ENCODE results near the gene EP400. TPM values are rescaled to one million over a fixed set of nuclear protein-coding genes. Genes with fewer than 3 reads are reported as not detected.
"Not testable (repeated sequence)": the region's sequence is repeated elsewhere in the genome, so short reads cannot be mapped to it uniquely, and the experiment has no call there.

EP400 gene
- total and polyA plus RNA-seq, 7 donors: 8.0 to 24.5 (median 18.4) TPM

DNA sequence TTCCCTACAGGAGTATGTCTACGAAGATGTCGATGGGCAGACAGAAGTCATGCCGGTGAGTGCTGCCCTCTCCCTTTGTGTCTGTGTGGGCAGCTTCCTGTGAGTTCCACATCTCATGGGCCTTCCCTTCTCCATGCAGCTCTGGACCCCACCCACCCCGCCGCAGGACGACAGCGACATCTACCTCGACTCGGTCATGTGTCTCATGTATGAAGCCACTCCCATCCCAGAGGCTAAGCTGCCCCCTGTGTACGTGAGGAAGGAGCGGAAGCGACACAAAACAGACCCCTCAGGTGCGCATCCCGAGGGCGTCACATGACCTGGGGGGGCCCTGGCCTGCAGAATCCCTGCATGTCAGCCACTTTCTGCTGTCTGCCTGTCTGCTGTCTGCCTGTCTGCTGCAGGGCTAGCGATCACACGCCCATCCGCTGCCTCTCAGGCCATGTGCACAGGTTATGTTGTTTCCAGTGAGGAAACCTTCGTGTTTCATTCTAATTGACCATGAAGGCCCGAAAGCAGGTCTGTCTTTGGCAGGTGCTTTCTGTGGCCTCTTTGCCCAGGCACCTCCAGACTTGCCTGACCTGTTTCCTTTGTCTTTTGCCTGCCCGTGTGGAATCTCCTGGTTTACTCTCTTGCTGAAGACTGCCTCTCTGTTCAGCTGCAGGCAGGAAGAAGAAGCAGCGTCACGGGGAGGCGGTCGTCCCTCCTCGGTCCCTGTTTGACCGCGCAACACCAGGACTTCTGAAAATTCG, 95.1 kb downstream of the EP400 start:
- Histone ChIP-seq H3K36me3 (ENCODE audit: insufficient read depth in 1 of 2, low read depth in 1 of 2) (peaks cover 0 to 87% of the 10 kb centered on the region in 2 donors), H3K27me3 (ENCODE audit: insufficient read depth in 3 of 3, low read length in 2 of 3) (no peaks in the 10 kb centered on the region), H3K4me3 (no peak overlapping the region), H3K4me1 (no peaks in the 10 kb centered on the region), H3K27ac (no peak overlapping the region), H3K9me3 (no peaks in the 10 kb centered on the region)
- TF ChIP-seq, protein P1, sequence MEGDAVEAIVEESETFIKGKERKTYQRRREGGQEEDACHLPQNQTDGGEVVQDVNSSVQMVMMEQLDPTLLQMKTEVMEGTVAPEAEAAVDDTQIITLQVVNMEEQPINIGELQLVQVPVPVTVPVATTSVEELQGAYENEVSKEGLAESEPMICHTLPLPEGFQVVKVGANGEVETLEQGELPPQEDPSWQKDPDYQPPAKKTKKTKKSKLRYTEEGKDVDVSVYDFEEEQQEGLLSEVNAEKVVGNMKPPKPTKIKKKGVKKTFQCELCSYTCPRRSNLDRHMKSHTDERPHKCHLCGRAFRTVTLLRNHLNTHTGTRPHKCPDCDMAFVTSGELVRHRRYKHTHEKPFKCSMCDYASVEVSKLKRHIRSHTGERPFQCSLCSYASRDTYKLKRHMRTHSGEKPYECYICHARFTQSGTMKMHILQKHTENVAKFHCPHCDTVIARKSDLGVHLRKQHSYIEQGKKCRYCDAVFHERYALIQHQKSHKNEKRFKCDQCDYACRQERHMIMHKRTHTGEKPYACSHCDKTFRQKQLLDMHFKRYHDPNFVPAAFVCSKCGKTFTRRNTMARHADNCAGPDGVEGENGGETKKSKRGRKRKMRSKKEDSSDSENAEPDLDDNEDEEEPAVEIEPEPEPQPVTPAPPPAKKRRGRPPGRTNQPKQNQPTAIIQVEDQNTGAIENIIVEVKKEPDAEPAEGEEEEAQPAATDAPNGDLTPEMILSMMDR (IDR thresholded peaks at IDR 0.05): no peak
- ATAC-seq (no peak), DNase-seq (no peak)
- intact Hi-C loops (cut with DNase I): no loop called here
- 94 to 95% (median 95%) methylated on average over 28 to 29 of the region's 29 CpGs for WGBS, 3 donors

DNA sequence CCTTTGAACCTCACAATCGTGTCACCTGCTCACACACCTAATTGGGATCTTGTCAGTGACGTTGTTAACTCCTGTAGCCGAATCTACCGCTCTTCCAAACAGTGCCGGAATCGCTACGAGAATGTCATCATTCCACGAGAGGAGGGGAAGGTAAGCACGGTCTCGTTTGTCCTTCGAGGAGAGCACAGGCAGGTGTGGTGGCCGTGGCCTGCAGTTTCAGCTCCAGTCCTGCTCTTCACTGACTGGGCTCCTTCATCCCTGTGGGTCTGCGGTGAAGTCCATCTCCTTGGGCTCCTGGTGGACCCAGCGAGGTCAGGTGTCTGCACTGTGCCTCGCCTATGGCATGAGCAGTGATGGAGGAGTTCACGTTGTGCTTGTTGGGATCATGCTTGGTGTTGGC, 96.0 kb downstream of the EP400 start:
- TF ChIP-seq, protein P1 (IDR thresholded peaks at IDR 0.05): no peak
- Histone ChIP-seq H3K27me3 (ENCODE audit: insufficient read depth in 3 of 3, low read length in 2 of 3) (no peaks in the 10 kb centered on the region), H3K36me3 (ENCODE audit: insufficient read depth in 1 of 2, low read depth in 1 of 2) (peaks cover 0 to 95% of the 10 kb centered on the region in 2 donors), H3K27ac (no peak overlapping the region), H3K4me3 (no peak overlapping the region), H3K4me1 (no peaks in the 10 kb centered on the region), H3K9me3 (no peaks in the 10 kb centered on the region)
- no peak for ATAC-seq
- intact Hi-C loops (cut with DNase I): no loop called here
- 95 to 96% (median 95%) methylated on average over 16 of the region's 16 CpGs for WGBS, 3 donors
- DNase-seq: no peak

DNA sequence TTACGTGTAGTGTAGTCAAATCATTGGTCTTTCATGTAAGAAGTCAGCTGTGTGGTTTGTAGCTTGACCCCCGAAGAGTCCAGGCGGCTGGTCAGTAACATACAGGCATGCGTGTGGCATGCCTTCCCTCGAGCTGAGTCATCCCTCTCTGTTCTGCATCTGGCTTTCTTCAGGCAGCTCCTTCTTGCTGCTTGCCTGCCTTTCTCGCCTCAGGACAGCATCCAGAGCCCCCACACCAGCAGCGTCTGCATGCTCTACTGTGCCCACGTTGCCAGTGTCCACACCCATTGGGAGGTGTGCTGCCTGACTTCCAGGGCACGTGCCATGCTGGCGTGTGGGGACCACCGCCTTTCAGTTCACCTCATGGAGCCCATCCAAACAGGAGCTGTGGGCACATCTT, 96.8 kb downstream of the EP400 start:
- 87 to 92% (median 87%) methylated on average over 11 of the region's 11 CpGs for WGBS, 3 donors
- no peaks in the 10 kb centered on the region for H3K9me3 ChIP-seq
- peaks cover 0 to 95% of the 10 kb centered on the region in 2 donors for H3K36me3 ChIP-seq (ENCODE audit: insufficient read depth in 1 of 2, low read depth in 1 of 2)
- DNase-seq: no peak
- H3K27ac ChIP-seq: no peak overlapping the region
- H3K4me3 ChIP-seq: no peak overlapping the region
- intact Hi-C loops (cut with DNase I): no loop called here
- ATAC-seq: peak in 1 of 4 donors; percentile 49
- TF ChIP-seq, protein P1 (IDR thresholded peaks at IDR 0.05): no peak
- H3K27me3 ChIP-seq (ENCODE audit: insufficient read depth in 3 of 3, low read length in 2 of 3): no peaks in the 10 kb centered on the region
- no peaks in the 10 kb centered on the region for H3K4me1 ChIP-seq

DNA sequence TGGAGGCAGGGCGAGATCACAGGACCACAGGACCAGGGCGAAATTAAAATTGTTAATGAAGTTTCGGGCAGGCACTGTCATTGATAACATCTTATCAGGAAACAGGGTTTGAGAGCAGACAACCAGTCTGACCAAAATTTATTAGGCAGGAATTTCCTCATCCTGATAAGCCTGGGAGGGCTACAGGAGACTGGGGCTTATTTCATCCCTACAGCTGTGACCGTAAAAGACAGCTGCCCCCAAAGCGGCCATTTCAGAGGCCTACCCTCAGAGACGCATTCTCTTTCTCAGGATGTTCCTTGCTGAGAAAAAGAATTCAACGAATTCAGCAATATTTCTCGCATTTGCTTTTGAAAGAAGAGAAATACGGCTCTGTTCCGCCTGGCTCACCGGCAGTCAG, 97.9 kb downstream of the EP400 start:
- H3K9me3 ChIP-seq; DNase-seq; intact Hi-C loops (cut with DNase I): not testable (repeated sequence)

DNA sequence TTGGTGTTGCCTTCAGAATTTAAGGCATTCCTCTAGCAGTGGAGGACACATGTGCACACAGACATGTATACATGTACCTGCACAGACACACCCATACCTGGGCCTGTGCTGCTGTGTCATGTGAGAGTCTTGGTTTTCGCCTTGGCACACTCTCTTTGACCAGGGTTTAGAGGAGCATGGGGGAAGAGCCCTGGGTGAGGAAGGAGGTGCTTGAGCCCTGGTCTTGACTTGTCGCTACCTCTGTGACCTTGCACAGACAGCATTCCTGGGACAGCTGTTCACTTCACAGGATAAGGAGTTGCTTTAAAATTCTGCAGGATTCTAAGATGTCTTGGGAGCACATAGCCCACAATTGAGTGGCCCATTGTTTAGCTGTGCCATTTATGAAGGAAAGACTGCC, 99.7 kb downstream of the EP400 start:
- DNase-seq (no peak), ATAC-seq (no peak)
- Histone ChIP-seq H3K36me3 (ENCODE audit: insufficient read depth in 1 of 2, low read depth in 1 of 2) (peaks cover 0 to 96% of the 10 kb centered on the region in 2 donors), H3K4me3 (no peak overlapping the region), H3K27ac (no peak overlapping the region), H3K4me1 (no peaks in the 10 kb centered on the region), H3K27me3 (ENCODE audit: insufficient read depth in 3 of 3, low read length in 2 of 3) (no peaks in the 10 kb centered on the region), H3K9me3 (no peaks in the 10 kb centered on the region)
- intact Hi-C loops (cut with DNase I): no loop called here
- TF ChIP-seq, protein P1 (IDR thresholded peaks at IDR 0.05): no peak
- WGBS, 3 donors: 94 to 100% (median 100%) methylated on average over 2 of the region's 2 CpGs

More for the DNA sequence above, 97.9 kb downstream of the EP400 start:
- not testable (repeated sequence) for H3K4me3 ChIP-seq; H3K4me1 ChIP-seq; H3K27me3 ChIP-seq (ENCODE audit: insufficient read depth in 3 of 3, low read length in 2 of 3); ATAC-seq; H3K27ac ChIP-seq
- WGBS, 3 donors: 77 to 86% (median 84%) methylated on average over 11 of the region's 11 CpGs
- peaks cover 0 to 96% of the 10 kb centered on the region in 2 donors for H3K36me3 ChIP-seq (ENCODE audit: insufficient read depth in 1 of 2, low read depth in 1 of 2)
